Stimulated activated CD4-positive, alpha-beta T cell treated with anti-CD3 and anti-CD28 coated beads, TNF-alpha, amount 100 ng/mL, for 24 hours (primary cell): ENCODE results near the gene INPP5A.

ENCODE experiments used
- DNase-seq, 3 experiments: peaks; one replicate each; pipeline ENCODE4 v3.0.0-alpha.2; 2020; ENCODE audit warnings: low read depth in 3 of 3

INPP5A gene

GRCh38 chr10:132645247-132645530 lies 107.6 kb downstream of the INPP5A start:
- DNase-seq, result no peak

GRCh38 chr10:132645630-132646442 lies 108.2 kb downstream of the INPP5A start:
- DNase-seq, result no peak

- DNase-seq, result no peak
Measured at GRCh38 chr10:132646443-132647097, 109.0 kb downstream of the INPP5A start.

GRCh38 chr10:132647424-132647823 lies 109.8 kb downstream of the INPP5A start:
- no peak for DNase-seq

GRCh38 chr10:132648072-132648850 lies 110.7 kb downstream of the INPP5A start:
- DNase-seq, result no peak

GRCh38 chr10:132648851-132649528 lies 111.4 kb downstream of the INPP5A start:
- DNase-seq, result no peak

GRCh38 chr10:132649651-132650360 lies 112.2 kb downstream of the INPP5A start:
- no peak for DNase-seq

GRCh38 chr10:132650611-132651250 lies 113.1 kb downstream of the INPP5A start:
- no peak for DNase-seq

GRCh38 chr10:132651511-132652029 lies 114.0 kb downstream of the INPP5A start:
- no peak for DNase-seq

- no peak for DNase-seq
Measured at GRCh38 chr10:132652446-132652845, 114.9 kb downstream of the INPP5A start.

GRCh38 chr10:132652936-132653590 lies 115.5 kb downstream of the INPP5A start:
- no peak for DNase-seq

- no peak for DNase-seq
Measured at GRCh38 chr10:132653721-132654120, 116.1 kb downstream of the INPP5A start.

- no peak for DNase-seq
Measured at GRCh38 chr10:132654121-132654571, 116.6 kb downstream of the INPP5A start.

GRCh38 chr10:132654708-132655661 lies 117.4 kb downstream of the INPP5A start:
- peak; percentile 33 to 53 (median 34) for DNase-seq

GRCh38 chr10:132655735-132656134 lies 118.1 kb downstream of the INPP5A start:
- no peak for DNase-seq

GRCh38 chr10:132656283-132657126 lies 118.9 kb downstream of the INPP5A start:
- no peak for DNase-seq

- DNase-seq, result no peak
Measured at GRCh38 chr10:132657127-132657706, 119.6 kb downstream of the INPP5A start.

GRCh38 chr10:132657748-132658147 lies 120.2 kb downstream of the INPP5A start:
- DNase-seq, result no peak
